Muscle layer of duodenum (tissue), 2 donors: ENCODE results near the gene DNAJC5G.

Experiments used
- H3K27ac ChIP-seq: one replicate; pipeline ENCODE4 v1.7.0; 2013; ENCODE audit warnings: mild to moderate bottlenecking, low read length
- H3K27me3 ChIP-seq: one replicate; pipeline ENCODE4 v1.7.0; 2013; ENCODE audit warnings: low read depth, mild to moderate bottlenecking, control low read depth, low read length
- H3K36me3 ChIP-seq, 2 donors: one replicate each; pipeline ENCODE4 v1.7.0; 2013; ENCODE audit warnings: low read length in 2 of 2, control low read depth in 1 of 2, mild to moderate bottlenecking in 1 of 2; ENCODE audit not compliant: insufficient read depth in 2 of 2, control insufficient read depth in 1 of 2
- H3K4me1 ChIP-seq, 2 donors: one replicate each; pipeline ENCODE4 v1.7.0; 2013; ENCODE audit warnings: low read length in 2 of 2, mild to moderate bottlenecking in 2 of 2, control low read depth in 1 of 2, moderate library complexity in 1 of 2; ENCODE audit not compliant: insufficient read depth in 2 of 2, control insufficient read depth in 1 of 2
- H3K4me3 ChIP-seq, 2 donors: one replicate each; pipeline ENCODE4 v1.7.0; 2013; ENCODE audit warnings: low read length in 2 of 2, low read depth in 1 of 2, mild to moderate bottlenecking in 1 of 2
- H3K9me3 ChIP-seq, 2 donors: one replicate each; pipeline ENCODE4 v1.7.0; 2013; ENCODE audit warnings: low read length in 2 of 2, control low read depth in 1 of 2, mild to moderate bottlenecking in 1 of 2; ENCODE audit not compliant: control insufficient read depth in 1 of 2
- donor health status: healthy.

Gene DNAJC5G

DNA sequence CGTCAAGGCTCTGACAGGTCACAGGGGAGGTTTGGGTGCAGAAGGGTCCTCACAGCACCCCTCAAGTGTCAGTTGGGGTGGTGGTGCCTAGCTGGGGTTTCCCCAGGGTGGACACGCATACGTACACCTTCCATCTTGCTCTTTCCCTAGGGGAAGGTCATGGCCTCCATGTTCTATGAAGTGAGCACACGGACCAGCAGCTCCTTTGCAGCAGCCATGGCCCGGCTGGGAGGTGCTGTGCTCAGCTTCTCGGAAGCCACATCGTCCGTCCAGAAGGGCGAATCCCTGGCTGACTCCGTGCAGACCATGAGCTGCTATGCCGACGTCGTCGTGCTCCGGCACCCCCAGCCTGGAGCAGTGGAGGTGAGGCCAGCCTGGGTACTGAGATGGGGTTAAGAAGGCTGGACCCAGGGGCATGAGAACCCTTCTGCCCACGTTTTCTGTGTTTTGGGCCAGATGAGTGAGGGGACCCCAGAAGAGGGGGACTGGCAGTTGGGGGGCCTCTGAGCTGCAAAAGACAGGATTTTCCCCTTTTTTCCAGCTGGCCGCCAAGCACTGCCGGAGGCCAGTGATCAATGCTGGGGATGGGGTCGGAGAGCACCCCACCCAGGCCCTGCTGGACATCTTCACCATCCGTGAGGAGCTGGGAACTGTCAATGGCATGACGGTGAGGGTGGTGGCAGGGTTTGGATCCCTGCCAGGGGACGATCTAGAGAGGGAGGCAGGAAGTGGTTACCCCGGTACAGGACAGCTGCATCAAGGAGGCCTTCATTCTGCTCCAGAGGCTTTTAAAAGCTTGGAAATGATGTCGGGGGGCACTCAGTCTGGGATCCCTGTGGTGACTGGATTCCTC is 33.2 kb upstream of the DNAJC5G start:
- H3K36me3 ChIP-seq, result peaks cover 58 to 75% of the 10 kb centered on the region in 2 donors

DNA sequence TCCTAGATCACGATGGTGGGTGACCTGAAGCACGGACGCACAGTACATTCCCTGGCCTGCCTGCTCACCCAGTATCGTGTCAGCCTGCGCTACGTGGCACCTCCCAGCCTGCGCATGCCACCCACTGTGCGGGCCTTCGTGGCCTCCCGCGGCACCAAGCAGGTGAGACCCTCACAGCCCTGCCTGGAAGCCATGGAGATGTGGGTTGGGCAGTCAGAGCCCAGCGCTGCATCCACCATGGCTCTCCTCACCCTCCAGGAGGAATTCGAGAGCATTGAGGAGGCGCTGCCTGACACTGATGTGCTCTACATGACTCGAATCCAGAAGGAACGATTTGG is 32.6 kb upstream of the DNAJC5G start:
- no peaks in the 10 kb centered on the region for H3K4me1 ChIP-seq
- H3K27me3 ChIP-seq, result no peaks in the 10 kb centered on the region
- no peak overlapping the region for H3K27ac ChIP-seq
- H3K4me3 ChIP-seq, result no peak overlapping the region
- no peaks in the 10 kb centered on the region for H3K9me3 ChIP-seq
- peaks cover 53 to 69% of the 10 kb centered on the region in 2 donors for H3K36me3 ChIP-seq

More for the DNA sequence above, 33.2 kb upstream of the DNAJC5G start:
- Histone ChIP-seq H3K4me3 (no peak overlapping the region), H3K27me3 (no peaks in the 10 kb centered on the region), H3K27ac (no peak overlapping the region), H3K4me1 (no peaks in the 10 kb centered on the region), H3K9me3 (no peaks in the 10 kb centered on the region)

DNA sequence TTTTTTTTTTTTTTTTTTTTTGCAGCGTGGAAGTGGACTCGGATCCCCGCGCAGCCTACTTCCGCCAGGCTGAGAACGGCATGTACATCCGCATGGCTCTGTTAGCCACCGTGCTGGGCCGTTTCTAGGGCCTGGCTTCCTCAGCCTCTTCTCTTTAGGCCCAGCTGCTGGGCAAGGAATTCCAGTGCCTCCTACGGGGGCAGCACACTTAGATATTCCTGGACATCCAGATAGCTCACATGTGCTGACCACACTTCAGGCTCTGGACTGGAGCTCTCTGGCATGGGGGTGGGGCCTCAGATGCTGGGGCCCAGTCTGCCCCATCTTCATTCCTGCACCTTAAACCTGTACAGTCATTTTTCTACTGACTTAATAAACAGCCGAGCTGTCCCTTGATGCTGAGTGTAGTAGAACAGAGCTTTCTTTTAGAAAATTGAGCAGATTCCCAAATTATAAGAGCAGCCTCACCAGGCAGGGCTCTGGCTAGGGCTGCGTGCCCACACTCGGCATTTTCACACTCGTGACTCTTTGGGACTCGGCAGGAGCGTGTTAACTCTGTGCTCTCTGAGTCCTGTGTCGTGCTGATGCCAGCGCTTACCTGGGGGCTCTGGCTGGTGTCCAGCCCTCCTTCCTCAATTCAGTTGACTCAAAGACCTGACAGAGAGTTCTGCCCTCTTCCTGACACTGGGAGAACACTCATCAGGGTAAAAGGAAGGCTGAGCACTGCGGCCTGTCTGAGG is 31.7 kb upstream of the DNAJC5G start:
- Histone ChIP-seq H3K27ac (no peak overlapping the region), H3K9me3 (no peaks in the 10 kb centered on the region), H3K36me3 (peaks cover 44 to 59% of the 10 kb centered on the region in 2 donors), H3K4me3 (no peak overlapping the region), H3K4me1 (no peaks in the 10 kb centered on the region), H3K27me3 (no peaks in the 10 kb centered on the region)

DNA sequence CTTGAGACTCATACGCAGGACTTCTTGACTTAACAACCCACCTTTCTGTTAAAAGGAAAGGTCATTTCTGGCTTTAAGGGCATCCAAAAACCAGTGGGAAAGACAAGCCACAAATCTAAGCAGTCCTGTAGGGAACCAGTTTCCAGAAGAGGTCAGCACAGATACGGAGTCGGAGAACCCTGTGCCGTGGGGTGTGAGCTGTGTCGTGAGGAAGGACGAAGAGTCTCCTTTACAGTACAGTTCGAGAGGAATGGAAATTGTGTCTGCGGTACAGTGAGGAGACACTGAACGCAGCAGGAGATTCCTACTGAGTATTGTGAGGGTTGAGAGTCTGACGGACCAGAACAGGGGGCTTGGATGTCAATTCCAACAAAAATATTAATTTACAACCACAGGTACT is 30.1 kb upstream of the DNAJC5G start:
- peaks cover 40 to 45% of the 10 kb centered on the region in 2 donors for H3K36me3 ChIP-seq
- no peak overlapping the region for H3K27ac ChIP-seq
- no peak overlapping the region for H3K4me3 ChIP-seq
- no peaks in the 10 kb centered on the region for H3K4me1 ChIP-seq
- H3K9me3 ChIP-seq, result no peaks in the 10 kb centered on the region
- no peaks in the 10 kb centered on the region for H3K27me3 ChIP-seq

DNA sequence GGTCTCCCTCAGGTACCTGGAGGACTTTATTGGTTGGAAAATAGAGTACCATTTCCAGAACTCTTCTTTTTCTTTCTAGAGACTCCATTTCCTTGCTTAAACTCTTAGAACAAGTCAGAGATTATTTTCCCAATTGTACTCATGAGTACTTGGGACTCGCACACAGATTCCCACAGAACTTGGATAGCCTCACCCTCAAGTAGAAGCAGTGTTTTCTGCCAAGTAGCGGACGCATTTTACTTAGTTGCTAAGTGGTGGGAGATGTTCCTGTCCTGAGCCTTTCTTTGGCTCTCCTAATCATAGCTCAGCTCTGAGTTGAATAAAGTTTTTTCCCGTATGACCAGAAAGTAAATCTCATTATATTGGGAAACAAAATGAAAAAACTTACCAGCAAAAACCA is 29.6 kb upstream of the DNAJC5G start:
- no peak overlapping the region for H3K4me3 ChIP-seq
- H3K27ac ChIP-seq, result no peak overlapping the region
- H3K9me3 ChIP-seq, result no peaks in the 10 kb centered on the region
- H3K36me3 ChIP-seq, result peaks cover 35 to 40% of the 10 kb centered on the region in 2 donors
- peaks cover 3% of the 10 kb centered on the region for H3K27me3 ChIP-seq
- peaks cover 0 to 3% of the 10 kb centered on the region in 2 donors for H3K4me1 ChIP-seq

DNA sequence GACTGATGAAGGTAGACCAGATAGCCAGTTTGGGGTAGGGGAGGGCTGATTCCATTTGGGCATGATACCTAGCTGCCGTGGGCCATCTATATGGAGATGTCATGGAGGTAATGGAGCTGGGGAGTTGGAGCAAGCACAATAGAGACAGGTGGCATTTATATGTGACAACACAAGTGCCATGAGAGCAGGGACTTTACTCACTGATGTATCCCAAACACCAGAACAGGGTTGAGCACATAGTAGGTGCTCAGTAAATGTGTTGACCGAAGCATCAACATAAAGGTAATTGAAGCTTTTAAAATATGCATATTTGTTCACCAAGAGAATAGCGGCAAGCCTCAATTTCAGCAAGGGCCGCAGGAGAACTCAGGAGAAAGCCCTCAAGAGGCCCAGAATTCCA is 27.3 kb upstream of the DNAJC5G start:
- H3K9me3 ChIP-seq, result no peaks in the 10 kb centered on the region
- H3K27me3 ChIP-seq, result peaks cover 15% of the 10 kb centered on the region
- H3K36me3 ChIP-seq, result peaks cover 15 to 18% of the 10 kb centered on the region in 2 donors

DNA sequence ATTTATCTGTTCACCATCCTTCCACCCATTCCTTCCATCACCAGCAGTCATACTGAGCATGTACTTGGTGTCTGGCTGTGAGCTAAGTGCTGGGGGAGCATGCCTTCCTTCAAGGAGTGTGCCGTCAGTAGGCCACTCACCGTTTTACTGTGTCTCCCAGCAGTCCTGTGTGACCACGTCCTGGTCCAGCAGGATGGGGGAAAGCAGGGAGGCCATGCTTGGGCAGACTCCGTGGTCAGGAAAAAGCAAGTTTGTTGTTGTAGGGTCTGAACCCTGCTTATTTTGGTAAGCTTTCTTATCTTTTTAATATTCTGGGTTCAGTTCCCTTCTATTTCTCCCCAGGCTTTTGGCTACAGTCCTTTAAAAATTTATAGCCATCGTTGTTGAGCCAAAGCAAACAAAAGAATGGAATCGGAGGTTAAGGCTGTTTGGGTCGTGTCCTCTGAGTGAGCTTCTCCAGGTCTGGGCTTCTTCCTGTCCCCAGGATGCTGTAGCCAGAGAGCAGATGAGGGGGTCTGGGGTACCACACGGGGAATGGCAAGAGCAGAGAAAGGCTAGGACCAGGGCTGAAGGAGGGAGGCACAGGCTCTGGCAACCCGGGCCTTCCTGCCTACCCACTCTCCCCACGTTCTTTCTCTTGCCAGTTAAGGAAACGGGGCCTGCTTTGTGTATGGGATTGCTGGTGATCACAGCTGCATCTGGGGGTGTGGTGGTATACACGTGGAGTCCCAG is 25.9 kb upstream of the DNAJC5G start:
- no peak overlapping the region for H3K27ac ChIP-seq
- H3K4me3 ChIP-seq, result no peak overlapping the region
- no peaks in the 10 kb centered on the region for H3K9me3 ChIP-seq
- H3K27me3 ChIP-seq, result peaks cover 15% of the 10 kb centered on the region
- H3K4me1 ChIP-seq, result peaks cover 0 to 3% of the 10 kb centered on the region in 2 donors
- H3K36me3 ChIP-seq, result peaks cover 1 to 3% of the 10 kb centered on the region in 2 donors

More for the DNA sequence above, 27.3 kb upstream of the DNAJC5G start:
- H3K4me1 ChIP-seq, result peaks cover 0 to 3% of the 10 kb centered on the region in 2 donors
- H3K4me3 ChIP-seq, result no peak overlapping the region
- no peak overlapping the region for H3K27ac ChIP-seq

DNA sequence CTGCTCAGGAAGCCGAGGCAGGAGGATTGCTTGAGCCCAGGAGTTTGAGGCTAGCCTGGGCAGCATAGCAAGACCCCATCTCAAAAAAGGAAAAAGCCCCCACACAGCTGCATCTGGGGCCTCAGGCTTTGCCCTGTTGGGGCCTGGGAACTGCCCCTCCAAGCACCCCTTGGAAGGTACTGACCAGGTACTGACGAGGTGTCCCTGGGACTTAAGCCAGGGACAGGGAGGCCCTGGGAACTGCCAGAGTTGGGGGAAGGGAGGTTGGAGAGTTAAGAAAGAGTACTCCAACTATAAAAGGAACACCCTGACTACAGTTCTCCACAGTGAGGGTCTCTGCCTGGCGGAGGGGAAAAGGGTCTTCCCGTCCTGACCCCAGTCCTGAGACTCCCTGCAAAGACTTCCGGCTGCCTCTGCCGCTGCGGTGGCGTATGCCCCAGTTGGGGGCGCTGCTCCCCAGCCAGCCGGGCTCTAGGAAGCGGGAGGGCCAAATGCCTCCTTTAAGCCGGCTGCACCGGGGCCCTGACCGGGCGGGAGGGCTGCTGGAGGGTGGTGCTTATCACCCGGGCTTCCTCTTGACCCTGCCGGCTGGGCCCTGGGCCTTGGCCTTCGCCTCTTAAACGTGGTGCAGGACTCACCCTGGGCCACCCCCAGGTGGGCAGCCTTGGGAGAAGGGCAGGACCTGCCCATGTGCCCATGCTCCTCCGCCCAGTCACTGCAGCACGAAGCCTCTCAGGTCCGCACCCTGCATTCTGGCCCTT is 25.2 kb upstream of the DNAJC5G start:
- H3K36me3 ChIP-seq, result no peaks in the 10 kb centered on the region
- H3K4me1 ChIP-seq, result peaks cover 0 to 3% of the 10 kb centered on the region in 2 donors
- peaks cover 15% of the 10 kb centered on the region for H3K27me3 ChIP-seq
- no peaks in the 10 kb centered on the region for H3K9me3 ChIP-seq
- no peak overlapping the region for H3K27ac ChIP-seq
- H3K4me3 ChIP-seq, result no peak overlapping the region

DNA sequence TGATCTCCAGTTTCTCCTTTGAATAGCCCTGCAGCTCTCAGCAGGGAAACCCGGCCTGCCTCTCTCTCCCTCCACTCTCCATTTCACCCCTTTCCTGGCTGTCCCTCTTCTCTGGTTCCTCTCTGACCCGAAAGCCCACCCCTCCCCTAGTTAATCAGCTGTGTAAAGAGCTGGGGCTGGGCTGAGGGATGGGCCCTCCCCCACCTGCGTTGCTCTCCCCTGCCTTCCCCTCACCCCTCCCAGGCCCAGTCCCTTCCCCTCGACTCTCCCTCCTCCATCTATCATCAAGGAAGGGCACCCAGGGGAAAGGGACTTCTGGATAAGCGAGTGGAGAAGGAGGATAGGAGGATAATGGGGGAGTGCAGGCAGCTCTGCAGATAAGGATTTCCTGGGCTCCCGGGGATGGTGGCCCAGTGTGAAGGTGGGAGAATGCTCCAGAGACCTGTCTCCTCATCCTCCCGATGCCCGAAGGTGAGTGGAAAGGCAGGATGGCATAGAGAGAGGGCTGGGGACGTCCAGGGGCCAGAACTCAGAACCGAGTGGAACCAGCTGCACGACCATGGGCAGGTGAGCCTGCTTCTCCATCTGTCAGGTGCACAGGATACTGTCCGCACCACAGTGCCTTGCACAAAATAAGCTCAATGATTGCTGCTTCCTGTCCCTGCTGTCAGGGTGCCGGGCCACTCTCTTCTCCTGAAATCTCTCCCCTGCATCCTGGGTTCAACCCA is 24.4 kb upstream of the DNAJC5G start:
- Histone ChIP-seq H3K9me3 (no peaks in the 10 kb centered on the region), H3K4me3 (no peak overlapping the region), H3K4me1 (peaks cover 0 to 3% of the 10 kb centered on the region in 2 donors), H3K27ac (no peak overlapping the region), H3K27me3 (peaks cover 15% of the 10 kb centered on the region), H3K36me3 (no peaks in the 10 kb centered on the region)

DNA sequence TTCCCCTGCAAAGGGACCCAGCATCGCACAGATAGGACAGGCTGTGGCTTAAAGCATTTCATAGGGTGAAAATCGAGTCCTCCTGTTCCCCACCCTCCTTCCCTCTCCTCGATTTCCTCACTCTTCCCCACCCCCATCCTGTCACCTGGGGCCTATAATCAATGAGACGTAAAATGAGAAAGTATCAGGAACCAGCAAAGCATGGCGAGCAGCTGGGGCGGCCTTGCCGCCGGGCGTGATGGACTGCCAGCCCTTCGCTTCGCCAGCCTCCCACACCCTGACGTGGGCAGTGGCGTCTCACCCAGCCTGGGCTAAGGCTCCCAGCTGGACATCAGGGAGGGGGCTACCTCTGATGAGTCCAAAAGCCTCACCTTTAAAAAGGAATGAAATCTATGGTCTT is 23.5 kb upstream of the DNAJC5G start:
- no peak overlapping the region for H3K27ac ChIP-seq
- H3K4me3 ChIP-seq, result no peak overlapping the region
- H3K4me1 ChIP-seq, result peaks cover 0 to 3% of the 10 kb centered on the region in 2 donors
- no peaks in the 10 kb centered on the region for H3K36me3 ChIP-seq
- no peaks in the 10 kb centered on the region for H3K9me3 ChIP-seq
- H3K27me3 ChIP-seq, result peaks cover 20% of the 10 kb centered on the region
